H1 (cell line): ENCODE data around the gene PHF3. TPM values are rescaled to one million over a fixed set of nuclear protein-coding genes. Genes with fewer than 3 reads are reported as not detected.

Experiments
- CTCF ChIA-PET: fragments of 300-600 bp; sonication (Branson Sonifier 250); formaldehyde crosslinking; loops from one replicate; lab custom pipeline; 2021; ENCODE audit not compliant: partially characterized antibody; lab: Charles Lee
- POLR2A ChIA-PET: fragments of 300-600 bp; sonication (Branson Sonifier 250); formaldehyde crosslinking; loops from one replicate; lab custom pipeline; 2021; ENCODE audit warnings: inconsistent platforms; ENCODE audit not compliant: partially characterized antibody; lab: Charles Lee
- DNase-seq, 2 experiments: peaks; one replicate each; pipeline versions ENCODE4 v3.0.0 to v3.0.0-alpha.2; 2010 to 2022; ENCODE audit warnings: low spot score in 2 of 2, low read depth in 1 of 2, mixed read lengths in 1 of 2
- FAIRE-seq: peaks from 2 replicates; lab custom pipeline; 2011; peaks lifted over from hg19 to GRCh38; lab: Jason Lieb, UNC
- H2AFZ ChIP-seq: 2 replicates; pipeline ENCODE4 v1.8.1; 2012; ENCODE audit warnings: low read length, inconsistent platforms
- H2AK5ac ChIP-seq: 2 replicates; pipeline ENCODE4 v1.6.1; 2013; ENCODE audit warnings: low read depth, low read length
- H2BK120ac ChIP-seq: replicated peaks from 2 replicates; pipeline ENCODE3; 2013; ENCODE audit warnings: low read depth, low read length, inconsistent platforms
- H2BK12ac ChIP-seq: 2 replicates; pipeline ENCODE4 v1.6.1; 2013; ENCODE audit warnings: low read depth, low read length
- H2BK15ac ChIP-seq: 2 replicates; pipeline ENCODE4 v1.6.1; 2013; ENCODE audit warnings: low read length
- H2BK20ac ChIP-seq: 2 replicates; pipeline ENCODE4 v1.6.1; 2013; ENCODE audit warnings: low read length
- H2BK5ac ChIP-seq: 2 replicates; pipeline ENCODE4 v1.6.1; 2013; ENCODE audit warnings: low read depth, low read length
- H3K14ac ChIP-seq: 2 replicates; pipeline ENCODE4 v1.6.1; 2013; ENCODE audit warnings: inconsistent platforms; ENCODE audit not compliant: insufficient read length
- H3K18ac ChIP-seq: 2 replicates; pipeline ENCODE4 v1.6.1; 2013; ENCODE audit warnings: low read length; ENCODE audit errors: extremely low read depth
- H3K23ac ChIP-seq: 2 replicates; pipeline ENCODE4 v1.6.1; 2013; ENCODE audit warnings: inconsistent platforms; ENCODE audit not compliant: insufficient read length
- H3K23me2 ChIP-seq: 2 replicates; pipeline ENCODE4 v1.6.1; 2013; ENCODE audit warnings: low read depth, low read length
- H3K27ac ChIP-seq: 2 replicates; pipeline ENCODE4 v1.6.1; 2011; ENCODE audit warnings: low read depth, low read length, inconsistent platforms
- H3K27me3 ChIP-seq, 4 experiments: replicated peaks in 1 of 4; 1 replicate in 1 of 4; 2 replicates in 3 of 4; pipeline versions ENCODE4 v1.6.1 to v1.8.1; 2011 to 2013; ENCODE audit warnings: low read length in 3 of 4, mild to moderate bottlenecking in 3 of 4, inconsistent platforms in 2 of 4, mixed read lengths in 2 of 4, moderate library complexity in 1 of 4; ENCODE audit not compliant: control insufficient read depth in 3 of 4, insufficient read depth in 3 of 4; ENCODE audit errors: extremely low read depth in 1 of 4
- H3K36me3 ChIP-seq, 4 experiments: 2 replicates each; pipeline versions ENCODE4 v1.6.1 to v1.8.1; 2011 to 2013; ENCODE audit warnings: mild to moderate bottlenecking in 4 of 4, low read length in 3 of 4, moderate library complexity in 2 of 4, control low read depth in 1 of 4, inconsistent platforms in 1 of 4; ENCODE audit not compliant: insufficient read depth in 4 of 4, control insufficient read depth in 2 of 4
- H3K4ac ChIP-seq: replicated peaks from 2 replicates; pipeline ENCODE3; 2013; ENCODE audit warnings: low read length, low read depth, mixed read lengths, inconsistent platforms; ENCODE audit not compliant: insufficient read length
- H3K4me1 ChIP-seq, 4 experiments: replicated peaks in 1 of 4; 1 replicate in 1 of 4; 2 replicates in 3 of 4; pipeline versions ENCODE4 v1.6.1 to v1.8.1; 2011 to 2013; ENCODE audit warnings: low read length in 3 of 4, inconsistent platforms in 2 of 4, mixed read lengths in 1 of 4; ENCODE audit not compliant: insufficient read depth in 4 of 4, control insufficient read depth in 3 of 4
- H3K4me2 ChIP-seq, 2 experiments: 2 replicates each; pipeline versions ENCODE4 v1.6.1 to v1.8.1; 2011 to 2013; ENCODE audit warnings: low read depth in 2 of 2, low read length in 2 of 2, control low read depth in 1 of 2, inconsistent platforms in 1 of 2, mild to moderate bottlenecking in 1 of 2; ENCODE audit not compliant: insufficient read depth in 1 of 2
- H3K4me3 ChIP-seq, 4 experiments: fragments of 200-600, 300-600 bp in 1 of 4; sonication (generic), shearing (Covaris generic), sonication (Bioruptor Twin) in 1 of 4; 2 replicates each; pipeline versions ENCODE4 v1.5.1 to v1.8.1; 2011 to 2016; ENCODE audit warnings: low read length in 4 of 4, low read depth in 3 of 4, control low read depth in 2 of 4, inconsistent platforms in 2 of 4, mild to moderate bottlenecking in 2 of 4, mixed read lengths in 1 of 4, moderate library complexity in 1 of 4; ENCODE audit not compliant: insufficient read depth in 2 of 4; ENCODE audit errors: extremely low read depth in 1 of 4
- H3K56ac ChIP-seq: replicated peaks from 2 replicates; pipeline ENCODE3; 2013; ENCODE audit warnings: low read depth, mild to moderate bottlenecking, mixed read lengths, low read length, inconsistent platforms; ENCODE audit not compliant: insufficient read length
- H3K79me1 ChIP-seq: 2 replicates; pipeline ENCODE4 v1.6.1; 2013; ENCODE audit warnings: low read depth, low read length, control low read depth
- H3K79me2 ChIP-seq, 2 experiments: 2 replicates each; pipeline versions ENCODE4 v1.6.1 to v1.8.1; 2012 to 2013; ENCODE audit warnings: low read length in 2 of 2, mild to moderate bottlenecking in 2 of 2, inconsistent platforms in 1 of 2; ENCODE audit not compliant: insufficient read depth in 2 of 2, control insufficient read depth in 1 of 2
- H3K9ac ChIP-seq, 4 experiments: replicated peaks in 1 of 4; 1 replicate in 1 of 4; 2 replicates in 3 of 4; pipeline versions ENCODE4 v1.6.1 to v1.8.1; 2011 to 2013; ENCODE audit warnings: low read depth in 3 of 4, low read length in 3 of 4, control low read depth in 2 of 4, mild to moderate bottlenecking in 2 of 4, moderate library complexity in 2 of 4, inconsistent platforms in 1 of 4; ENCODE audit errors: extremely low read depth in 1 of 4
- H3K9me3 ChIP-seq, 2 experiments: 2 replicates each; pipeline versions ENCODE4 v1.6.1 to v1.8.1; 2012 to 2013; ENCODE audit warnings: mild to moderate bottlenecking in 2 of 2, moderate library complexity in 2 of 2, control low read depth in 1 of 2, inconsistent platforms in 1 of 2, low read depth in 1 of 2, low read length in 1 of 2, mixed read lengths in 1 of 2; ENCODE audit not compliant: insufficient read depth in 2 of 2
- H4K20me1 ChIP-seq, 2 experiments: replicated peaks in 1 of 2; 2 replicates each; pipeline versions ENCODE3 to v1.8.1; 2011 to 2013; ENCODE audit warnings: inconsistent platforms in 2 of 2, low read length in 2 of 2, mild to moderate bottlenecking in 1 of 2; ENCODE audit not compliant: insufficient read depth in 2 of 2, control insufficient read depth in 1 of 2
- H4K5ac ChIP-seq: 2 replicates; pipeline ENCODE4 v1.6.1; 2013; ENCODE audit warnings: low read length, low read depth, mixed read lengths, inconsistent platforms; ENCODE audit not compliant: insufficient read length
- H4K8ac ChIP-seq: 2 replicates; pipeline ENCODE4 v1.8.0; 2013; ENCODE audit warnings: mild to moderate bottlenecking, moderate library complexity, low read length, inconsistent platforms; ENCODE audit not compliant: insufficient read depth; ENCODE audit errors: extremely low read depth
- H4K91ac ChIP-seq: replicated peaks from 2 replicates; pipeline ENCODE3; 2013; ENCODE audit warnings: low read length, mixed read lengths, inconsistent platforms; ENCODE audit not compliant: insufficient read length
- FOSL1 ChIP-seq: IDR thresholded peaks from 2 replicates; pipeline ENCODE4 v1.6.1; 2011; ENCODE audit warnings: mild to moderate bottlenecking, low read depth, low read length, moderate library complexity; ENCODE audit not compliant: insufficient read depth
- NANOG ChIP-seq: IDR thresholded peaks from 2 replicates; pipeline ENCODE4 v1.6.1; 2011; ENCODE audit warnings: low read length, low read depth, mild to moderate bottlenecking, inconsistent platforms; ENCODE audit not compliant: insufficient read depth, poor library complexity, severe bottlenecking
- POU5F1 ChIP-seq: IDR thresholded peaks from 2 replicates; pipeline ENCODE4 v1.6.1; 2011; ENCODE audit warnings: low read depth, mild to moderate bottlenecking, low read length, moderate library complexity
- SIN3A ChIP-seq, 2 experiments: IDR thresholded peaks in 1 of 2; conservative IDR thresholded peaks in 1 of 2; 2 replicates each; pipeline ENCODE4 v1.6.1; 2011 to 2012; ENCODE audit warnings: low read length in 2 of 2, improper control_type of control experiment in 1 of 2, low read depth in 1 of 2, mild to moderate bottlenecking in 1 of 2
- SP4 ChIP-seq: IDR thresholded peaks from 2 replicates; pipeline ENCODE4 v1.6.1; 2012; ENCODE audit warnings: low read length, inconsistent platforms
- TCF12 ChIP-seq: IDR thresholded peaks from 2 replicates; pipeline ENCODE4 v1.6.1; 2011; ENCODE audit warnings: low read depth, mild to moderate bottlenecking, low read length
- polyA plus RNA-seq, 7 experiments: library from polyadenylated mRNA; depleted of rRNA in 3 of 7; stranded (reverse) in 5 of 7; unstranded in 2 of 7; fragments of >200 nt in 5 of 7; fragments of 200-250 nt in 2 of 7; gene quantifications; 1 replicate in 5 of 7; 2 replicates in 1 of 7; 4 replicates in 1 of 7; pipeline versions ENCODE4 v1.2.1 to v1.2.3, GENCODE V29; 2011 to 2013; ENCODE audit warnings: missing spikeins in 2 of 7, mixed read lengths in 2 of 7
- total RNA-seq: library from RNA; stranded (reverse); fragmentation: NEBNext Ultra II Directional; extraction: Animal tissue kit (Norgen Biotek cat#: 25700); gene quantifications from 2 replicates; pipeline ENCODE4 v1.2.1, GENCODE V29; 2021

Gene PHF3
- total and polyA plus RNA-seq, 2 of the 8 experiments (the other 6 are each of a cell fraction or from before 2014, with no cell fraction given), result 10.1 to 69.3 TPM

DNA sequence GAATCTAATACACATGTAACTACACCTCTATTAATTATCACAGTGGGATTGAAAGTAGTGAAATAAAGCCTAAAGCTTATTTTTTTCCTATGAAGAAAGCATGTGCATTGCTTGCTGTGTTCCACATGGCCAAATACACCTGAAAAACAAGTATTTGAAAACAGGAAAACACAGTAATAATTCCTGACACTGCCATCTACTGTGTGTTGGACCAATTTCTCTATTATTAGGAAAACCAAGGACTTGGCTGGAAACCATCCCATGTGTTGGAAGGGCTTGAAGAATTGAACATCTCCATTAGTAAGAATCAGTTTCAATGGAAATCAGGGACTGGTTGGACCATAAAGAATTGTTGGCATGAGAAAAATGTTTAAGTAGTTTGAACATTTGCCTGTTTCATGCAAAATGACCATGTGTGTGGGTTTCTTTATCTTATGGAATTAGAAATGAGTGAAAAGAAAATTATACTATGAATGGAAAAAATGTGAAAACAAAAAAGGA is 124.1 kb downstream of the PHF3 start:
- H3K4me1 ChIP-seq, result no peaks in the 10 kb centered on the region
- no peak overlapping the region for H3K4me3 ChIP-seq
- POLR2A ChIA-PET, result interaction anchor here (0.5 to 0.8 kb wide), 2 partner anchors 124 to 180 kb away, joined by 3 read pairs; partner anchors contain the start of gene PHF3
- H3K9ac ChIP-seq, result no peak overlapping the region
- CTCF ChIA-PET, result no interaction called here
- H2BK120ac ChIP-seq, result no peak overlapping the region
- no peak overlapping the region for H3K56ac ChIP-seq
- H2BK12ac ChIP-seq, result no peak overlapping the region
- no peaks in the 10 kb centered on the region for H4K20me1 ChIP-seq
- no peak overlapping the region for H3K27ac ChIP-seq
- H3K14ac ChIP-seq, result no peak overlapping the region
- no peak overlapping the region for H3K4me2 ChIP-seq
- no peak overlapping the region for H3K18ac ChIP-seq
- FAIRE-seq (no peak), DNase-seq (no peak)
- H3K4ac ChIP-seq, result no peak overlapping the region
- H2AK5ac ChIP-seq, result no peak overlapping the region
- H4K8ac ChIP-seq, result no peak overlapping the region
- no peak overlapping the region for H4K5ac ChIP-seq
- H2BK20ac ChIP-seq, result no peak overlapping the region
- H2AFZ ChIP-seq, result no peak overlapping the region
- no peak overlapping the region for H2BK15ac ChIP-seq
- H3K23me2 ChIP-seq, result no peaks in the 10 kb centered on the region
- no peaks in the 10 kb centered on the region for H3K27me3 ChIP-seq
- H2BK5ac ChIP-seq, result no peak overlapping the region
- H4K91ac ChIP-seq, result no peak overlapping the region
- H3K79me1 ChIP-seq, result no peaks in the 10 kb centered on the region
- H3K79me2 ChIP-seq, result no peaks in the 10 kb centered on the region
- 0 out of 4 replicates have a peak, but pooled peaks cover 3 to 7% of the 10 kb centered on the region in 2 experiments for H3K9me3 ChIP-seq
- no peak overlapping the region for H3K23ac ChIP-seq
- H3K36me3 ChIP-seq, result no peaks in the 10 kb centered on the region
- no peak for TF ChIP-seq TCF12
- no peak for TF ChIP-seq FOSL1
- no peak for TF ChIP-seq SP4
- no peak for TF ChIP-seq SIN3A (conservative IDR thresholded peaks at IDR 0.05 in 1 of 2, IDR thresholded peaks at IDR 0.05 in 1 of 2; ENCODE audit: low read depth in 1 of 2, low read length in 2 of 2)
- no peak for TF ChIP-seq NANOG
- no peak for TF ChIP-seq POU5F1
